Subcutaneous adipose tissue (tissue), 4 donors: ENCODE data around the gene CKAP4. TPM values are rescaled to one million over a fixed set of nuclear protein-coding genes. Genes with fewer than 3 reads are reported as not detected.

ENCODE experiments used
- CTCF ChIP-seq: fragments of 450-650 bp; IDR thresholded peaks from one replicate; pipeline ENCODE4 v1.5.1; 2016; ENCODE audit warnings: low read depth, mild to moderate bottlenecking, control low read depth, antibody characterized with exemption, moderate library complexity
- total RNA-seq, 4 donors: library from RNA; depleted of rRNA; stranded (reverse); fragments of >200 nt; gene quantifications; one replicate each; pipeline ENCODE4 v1.1.0, GENCODE V29; 2016

CKAP4 gene
- total RNA-seq, 4 donors from 2014 or later = 20.2 to 32.4 (median 24.7) TPM

- TF ChIP-seq CTCF = no peak
Measured at GRCh38 chr12:106211973-106212372, 35.8 kb downstream of the CKAP4 start.

- TF ChIP-seq CTCF = no peak
Measured at GRCh38 chr12:106205208-106206069, 42.4 kb downstream of the CKAP4 start.

GRCh38 chr12:106204312-106204711, 43.5 kb downstream of the CKAP4 start:
- no peak for TF ChIP-seq CTCF

- TF ChIP-seq CTCF = no peak
Measured at GRCh38 chr12:106197906-106198623, 49.8 kb downstream of the CKAP4 start.

- no peak for TF ChIP-seq CTCF
Measured at GRCh38 chr12:106195621-106196027, 52.2 kb downstream of the CKAP4 start.

GRCh38 chr12:106194351-106194750, 53.5 kb downstream of the CKAP4 start:
- TF ChIP-seq CTCF = no peak

GRCh38 chr12:106193394-106194215, 54.2 kb downstream of the CKAP4 start:
- no peak for TF ChIP-seq CTCF
